ENCODE results near the gene C9orf153. TPM values are rescaled to one million over a fixed set of nuclear protein-coding genes. Genes with fewer than 3 reads are reported as not detected.

Gene C9orf153
- total RNA-seq, 1 experiment from 2014 or later, result not detected

- TF ChIP-seq REST (IDR thresholded peaks at IDR 0.05; ENCODE audit: low read depth), result no peak
- no peak for TF ChIP-seq POLR2AphosphoS5 (IDR thresholded peaks at IDR 0.05; ENCODE audit: low read depth, low read length)
- no peak for TF ChIP-seq CEBPB (IDR thresholded peaks at IDR 0.05; ENCODE audit: low read depth)
- no peak for TF ChIP-seq FOSL1 (IDR thresholded peaks at IDR 0.05; ENCODE audit: low read depth)
Observed at GRCh38 chr9:86178503-86178902, 81.0 kb downstream of the C9orf153 start (continued).

GRCh38 chr9:86177995-86178394 is 81.5 kb downstream of the C9orf153 start:
- intact Hi-C loops (cut with micrococcal nuclease), result no loop called here
- Histone ChIP-seq H3K4me3 (replicated peaks in 1 of 2; ENCODE audit: low read depth in 1 of 2, low read length in 2 of 2) (no peak overlapping the region), H3K79me2 (ENCODE audit: insufficient read depth, low read length) (no peaks in the 10 kb centered on the region), H3K27ac (ENCODE audit: low read depth, low read length) (no peak overlapping the region), H3K9ac (ENCODE audit: low read length) (no peak overlapping the region), H3K4me1 (ENCODE audit: control insufficient read depth in 1 of 2, insufficient read depth in 2 of 2, low read length in 2 of 2) (peaks cover 0 to 7% of the 10 kb centered on the region in 2 experiments; a peak in 2 of 4 replicates), H3K9me3 (ENCODE audit: control insufficient read depth in 1 of 2, insufficient read depth in 1 of 2, low read depth in 1 of 2, low read length in 2 of 2) (no peaks in the 10 kb centered on the region), H3K9me2 (ENCODE audit: insufficient read depth) (no peaks in the 10 kb centered on the region), H3K36me3 (ENCODE audit: control insufficient read depth in 1 of 2, insufficient read depth in 2 of 2, low read length in 2 of 2) (no peaks in the 10 kb centered on the region), H3K4me2 (ENCODE audit: low read length) (no peak overlapping the region), H2AFZ (ENCODE audit: low read depth, low read length, poor library complexity, severe bottlenecking) (no peak overlapping the region), H4K20me1 (ENCODE audit: insufficient read depth) (no peaks in the 10 kb centered on the region), H3K27me3 (ENCODE audit: insufficient read depth, low read length) (no peaks in the 10 kb centered on the region)
- DNase-seq (ENCODE audit: low read depth, low spot score) (no peak), ATAC-seq (no peak)
- ChIA-PET CTCF (no interaction called here), POLR2A (no interaction called here), RAD21 (ENCODE audit: low non-redundant PET in 1 of 2, low total read pairs in 2 of 2, uncharacterized antibody in 2 of 2, unreplicated experiment in 2 of 2) (no interaction called here)
- no TSS peak for BruUV-seq (replicated peaks)
- TF ChIP-seq POLR2AphosphoS5 (IDR thresholded peaks at IDR 0.05; ENCODE audit: low read depth, low read length), result no peak
- TF ChIP-seq POLR2A (IDR thresholded peaks at IDR 0.05; ENCODE audit: borderline replicate concordance, extremely low read depth, insufficient read depth, insufficient read length), result no peak
- no peak for TF ChIP-seq YY1 (IDR thresholded peaks at IDR 0.05; ENCODE audit: extremely low read depth, insufficient replicate concordance, low read depth, low read length)
- no peak for TF ChIP-seq RAD21 (IDR thresholded peaks at IDR 0.05; ENCODE audit: low read depth)
- TF ChIP-seq ZNF274 (IDR thresholded peaks at IDR 0.05; ENCODE audit: low read depth, low read length), result no peak
- TF ChIP-seq MAX (IDR thresholded peaks at IDR 0.05), result no peak
- no peak for TF ChIP-seq EZH2phosphoT487 (IDR thresholded peaks at IDR 0.05; ENCODE audit: borderline replicate concordance)
- no peak for TF ChIP-seq SRF (IDR thresholded peaks at IDR 0.05; ENCODE audit: low read depth)
- no peak for TF ChIP-seq FOSL1 (IDR thresholded peaks at IDR 0.05; ENCODE audit: low read depth)
- no peak for TF ChIP-seq CTCF (IDR thresholded peaks at IDR 0.05 in 2 of 3, conservative IDR thresholded peaks at IDR 0.05 in 1 of 3; ENCODE audit: borderline replicate concordance in 1 of 3, insufficient read depth in 1 of 3, low read depth in 2 of 3, low read length in 2 of 3)
- TF ChIP-seq ZBTB33 (IDR thresholded peaks at IDR 0.05; ENCODE audit: extremely low read depth, insufficient replicate concordance, low read length), result no peak
- TF ChIP-seq ZFX (IDR thresholded peaks at IDR 0.05), result no peak
- TF ChIP-seq CEBPB (IDR thresholded peaks at IDR 0.05; ENCODE audit: low read depth), result no peak
- no peak for TF ChIP-seq ATF3 (IDR thresholded peaks at IDR 0.05)
- TF ChIP-seq EZH2 (IDR thresholded peaks at IDR 0.05), result no peak
- TF ChIP-seq ELF1 (IDR thresholded peaks at IDR 0.05; ENCODE audit: borderline replicate concordance, low read depth), result no peak
- no peak for TF ChIP-seq SIN3A (IDR thresholded peaks at IDR 0.05; ENCODE audit: low read depth)

Data from HCT116 (cell line).